HG03439 (cell line): ENCODE measurements around the gene OR2D2.
A peak's percentile ranks its signal among the peaks of the same experiment; 100 is the strongest.
"Not testable (repeated sequence)": the region's sequence is repeated elsewhere in the genome, so short reads cannot be mapped to it uniquely, and the experiment has no call there.

Experiments
- ATAC-seq: cut with Tn5 transposase; IDR thresholded peaks from one replicate; pipeline ENCODE4 v1.9.1; 2021; ENCODE audit warnings: mild to moderate bottlenecking, moderate library complexity; ENCODE audit not compliant: unreplicated experiment

Gene OR2D2

DNA sequence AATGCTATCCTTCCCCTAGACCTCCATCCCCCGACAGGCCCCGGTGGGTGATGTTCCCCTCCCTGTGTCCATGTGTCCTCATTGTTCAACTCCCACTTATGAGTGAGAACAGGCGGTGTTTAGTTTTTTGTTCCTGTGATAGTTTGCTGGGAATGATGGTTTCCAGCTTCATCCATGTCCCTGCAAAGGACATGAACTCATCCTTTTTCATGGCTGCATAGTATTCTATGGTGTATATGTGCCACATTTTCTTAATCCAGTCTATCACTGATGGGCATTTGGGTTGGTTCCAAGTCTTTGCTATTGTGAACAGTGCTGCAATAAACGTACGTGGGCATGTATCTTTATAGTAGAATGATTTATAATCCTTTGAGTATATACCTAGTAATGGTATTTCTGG, 4.6 kb downstream of the OR2D2 start:
- ATAC-seq: not testable (repeated sequence)

DNA sequence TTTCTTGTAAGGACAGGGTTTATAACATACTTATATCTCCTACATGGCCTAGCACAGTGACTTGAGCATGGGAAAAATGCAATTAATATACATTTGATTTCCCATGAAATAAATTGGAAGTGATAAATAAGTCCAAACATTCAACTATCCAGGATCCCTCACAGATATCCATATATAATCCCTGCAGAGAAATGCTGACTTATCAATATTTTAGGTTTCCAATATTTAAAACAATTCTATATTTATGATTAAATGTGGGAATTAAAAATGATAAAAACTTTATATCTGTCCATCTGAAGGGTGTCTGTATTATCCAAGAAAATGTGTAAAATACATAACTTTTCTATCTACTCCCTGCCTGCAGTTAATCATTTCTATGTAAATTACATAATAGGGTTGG, 9.5 kb downstream of the OR2D2 start:
- no peak for ATAC-seq

DNA sequence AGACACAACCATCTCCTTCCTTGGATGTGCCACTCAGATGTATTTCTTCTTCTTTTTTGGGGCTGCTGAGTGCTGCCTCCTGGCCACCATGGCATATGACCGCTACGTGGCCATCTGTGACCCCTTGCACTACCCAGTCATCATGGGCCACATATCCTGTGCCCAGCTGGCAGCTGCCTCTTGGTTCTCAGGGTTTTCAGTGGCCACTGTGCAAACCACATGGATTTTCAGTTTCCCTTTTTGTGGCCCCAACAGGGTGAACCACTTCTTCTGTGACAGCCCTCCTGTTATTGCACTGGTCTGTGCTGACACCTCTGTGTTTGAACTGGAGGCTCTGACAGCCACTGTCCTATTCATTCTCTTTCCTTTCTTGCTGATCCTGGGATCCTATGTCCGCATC, 15.4 kb downstream of the OR2D2 start:
- peak; percentile 63 for ATAC-seq

DNA sequence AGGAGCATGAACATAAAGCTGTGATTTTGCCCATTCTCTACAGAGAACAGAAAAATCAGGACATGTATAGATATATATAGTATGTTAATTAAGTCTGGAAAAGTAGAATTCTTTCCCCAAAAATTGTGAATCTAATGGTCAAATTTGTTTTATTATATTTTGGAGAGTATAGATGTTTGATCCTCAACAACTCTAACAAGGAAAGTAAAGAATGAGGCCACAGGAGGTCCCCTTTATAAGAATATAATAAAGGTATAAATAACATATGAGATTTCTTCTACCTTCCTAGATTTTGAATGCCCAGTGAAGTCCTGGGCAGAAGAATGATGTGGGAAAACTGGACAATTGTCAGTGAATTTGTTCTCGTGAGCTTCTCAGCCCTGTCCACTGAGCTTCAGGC, 16.0 kb downstream of the OR2D2 start, which contains the start of gene OR10A4:
Gene OR10A4 (plus strand): TSS at position 301 of the 400 bp plus-strand sequence. CDS start 23 bp downstream, at position 324.
- no peak for ATAC-seq

DNA sequence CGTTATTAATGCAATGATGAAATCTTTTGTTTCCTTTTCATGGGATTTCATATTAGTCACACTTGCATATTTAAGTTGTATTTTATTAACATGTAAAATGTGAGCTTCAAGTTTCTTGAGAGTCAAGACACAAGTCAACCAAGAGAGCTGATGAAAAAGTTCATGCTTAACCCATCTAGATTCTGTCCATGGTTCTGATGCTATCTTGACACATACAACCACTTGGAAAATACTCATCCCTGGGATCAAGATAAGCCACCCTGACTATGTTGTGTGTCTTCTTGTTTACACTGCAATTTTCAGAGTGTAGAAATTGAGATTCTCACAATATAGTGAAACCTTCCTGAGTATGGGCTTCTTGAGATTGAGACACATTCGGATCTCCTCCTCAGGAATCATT, 16.5 kb downstream of the OR2D2 start:
- ATAC-seq: no peak

DNA sequence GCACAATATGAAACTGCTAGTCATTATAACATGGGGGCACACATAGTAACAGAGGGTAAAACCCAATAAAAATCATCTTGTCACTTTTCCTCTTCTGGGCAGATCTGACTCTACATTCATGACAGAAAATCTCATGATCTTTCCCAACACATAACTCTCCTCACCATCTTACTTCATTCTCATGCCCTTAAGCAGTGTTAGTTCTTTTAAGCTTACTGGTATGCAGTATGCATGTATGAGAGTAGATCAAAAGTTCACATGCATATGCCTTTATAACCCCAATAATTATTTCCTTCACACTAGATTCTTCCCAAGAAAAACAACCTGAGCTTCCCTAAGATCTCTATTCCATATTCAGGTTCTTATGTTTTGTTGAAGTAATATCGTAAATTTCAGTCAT, 21.0 kb downstream of the OR2D2 start:
- no peak for ATAC-seq

DNA sequence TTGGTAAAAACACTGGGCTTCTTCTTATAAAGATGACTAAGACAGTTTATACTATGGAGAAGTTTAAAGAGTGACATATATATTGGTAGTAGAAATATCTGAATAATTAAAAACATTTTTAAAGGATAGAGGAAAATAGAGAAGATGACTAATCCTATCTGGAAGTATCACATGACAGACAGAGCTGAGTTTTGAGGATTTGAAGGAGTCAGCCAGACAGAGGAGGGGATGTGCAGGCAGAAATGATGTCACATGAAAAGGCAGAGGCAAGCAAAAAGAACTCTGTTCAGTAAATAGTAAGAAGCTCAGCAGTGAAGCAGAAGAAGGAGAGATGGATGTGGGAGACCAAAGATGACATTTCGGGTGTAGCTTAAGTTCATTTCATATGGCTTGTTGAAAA, 27.9 kb downstream of the OR2D2 start:
- ATAC-seq: no peak

DNA sequence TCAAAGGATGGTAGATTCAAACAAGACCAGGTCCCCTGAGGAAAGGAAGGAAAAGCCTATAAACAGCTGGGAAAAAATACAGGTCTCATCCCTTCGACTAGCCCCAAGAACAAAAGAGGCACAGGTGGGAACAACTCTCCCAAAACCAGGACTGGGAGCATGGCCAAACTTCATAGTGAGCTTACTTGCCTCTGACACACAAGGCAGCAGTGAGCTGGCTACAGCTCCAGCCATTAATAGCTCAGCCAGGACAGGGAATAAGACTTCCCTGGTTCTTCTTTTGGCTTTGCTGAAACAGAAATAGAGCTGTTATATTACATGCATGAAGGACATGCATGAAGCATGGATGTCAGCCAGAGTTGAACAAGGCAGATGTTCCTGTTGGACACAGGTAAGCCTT, 29.3 kb downstream of the OR2D2 start, which contains the start of gene OR10A2:
Gene OR10A2 (plus strand): TSS at position 97 of the 400 bp plus-strand sequence. CDS start 6,698 bp downstream, outside the sequence.
- ATAC-seq: no peak

DNA sequence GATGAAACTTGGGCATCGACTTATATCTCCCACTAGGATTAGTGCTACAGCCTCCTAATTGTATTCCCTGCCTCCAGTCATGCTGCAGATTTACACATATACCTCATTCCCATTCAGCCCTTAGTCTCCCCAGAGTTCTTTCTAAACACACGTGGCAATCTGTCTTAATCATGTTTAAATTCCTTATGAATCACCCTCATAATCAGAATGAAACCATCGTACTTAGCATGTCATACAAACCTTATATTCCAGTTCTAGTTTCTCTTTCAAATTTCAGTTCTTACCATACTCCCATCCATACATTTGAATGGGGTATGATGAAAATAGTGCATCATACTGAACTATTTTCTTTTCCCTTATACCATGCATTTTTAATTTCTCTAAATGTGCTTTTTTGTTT, 35.4 kb downstream of the OR2D2 start:
- ATAC-seq: peak; percentile 64

DNA sequence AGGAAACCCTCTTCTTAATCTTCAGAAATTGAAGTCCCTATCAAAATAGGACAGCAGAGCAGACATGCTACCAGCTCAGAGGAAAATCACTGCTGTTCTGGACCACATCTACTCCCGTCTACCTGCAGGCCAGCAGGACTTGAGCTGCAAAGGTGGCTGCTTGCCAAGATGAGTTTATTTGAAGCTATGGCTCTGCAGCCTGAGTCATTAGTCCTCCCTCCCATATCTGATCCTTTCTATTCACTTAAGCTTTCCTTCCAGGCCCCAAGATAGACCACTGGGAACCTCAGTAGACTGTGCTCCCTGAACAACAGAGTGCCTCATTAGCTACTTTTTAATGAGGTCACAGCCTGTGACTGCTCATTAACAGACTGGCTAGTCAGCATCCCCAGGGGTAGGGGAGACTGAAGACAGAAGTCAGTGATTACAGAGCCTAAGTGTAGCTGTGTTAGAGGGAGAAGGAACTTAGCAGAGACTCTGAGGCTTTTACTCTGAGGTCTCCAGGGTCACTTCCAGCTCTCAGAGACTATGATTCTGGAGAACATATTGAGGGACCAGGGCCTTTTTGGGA, 36.2 kb downstream of the OR2D2 start:
- no peak for ATAC-seq

DNA sequence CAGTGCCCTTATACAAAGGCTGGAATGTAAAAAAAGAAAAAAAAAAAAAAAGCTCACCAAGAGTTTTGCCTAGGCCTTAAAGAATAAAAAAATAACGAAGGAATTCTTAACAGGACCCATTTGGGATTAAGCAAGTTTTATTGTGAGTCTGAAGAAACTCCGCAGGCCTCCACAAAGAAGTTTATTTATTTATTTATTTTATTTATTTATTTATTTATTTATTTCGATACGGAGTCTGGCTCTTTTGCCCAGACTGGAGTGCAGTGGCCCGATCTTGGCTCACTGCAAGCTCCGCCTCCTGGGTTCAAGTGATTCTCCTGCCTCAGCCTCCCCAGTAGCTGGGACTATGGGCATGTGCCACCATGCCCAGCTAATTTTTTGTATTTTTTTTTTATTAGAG, 37.5 kb downstream of the OR2D2 start:
- ATAC-seq: not testable (repeated sequence)

DNA sequence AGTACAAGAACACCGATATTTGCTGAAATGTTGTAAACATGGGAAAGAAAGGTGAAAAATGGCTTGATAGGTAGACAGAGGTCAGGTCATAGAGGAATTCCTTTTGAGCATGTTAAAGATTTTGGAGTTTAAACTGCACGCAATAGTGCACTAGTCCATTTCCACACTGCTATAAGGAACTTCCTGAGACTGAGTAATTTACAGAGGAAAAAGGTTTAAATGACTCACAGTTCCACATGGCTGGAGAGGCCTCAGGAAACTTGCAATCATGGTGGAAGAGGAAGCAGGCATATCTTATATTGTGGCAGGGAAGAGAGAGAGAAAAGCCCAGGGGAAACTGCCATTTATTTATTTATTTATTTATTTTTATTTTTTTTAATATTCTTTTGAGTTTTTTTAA, 41.8 kb downstream of the OR2D2 start:
- no peak for ATAC-seq

DNA sequence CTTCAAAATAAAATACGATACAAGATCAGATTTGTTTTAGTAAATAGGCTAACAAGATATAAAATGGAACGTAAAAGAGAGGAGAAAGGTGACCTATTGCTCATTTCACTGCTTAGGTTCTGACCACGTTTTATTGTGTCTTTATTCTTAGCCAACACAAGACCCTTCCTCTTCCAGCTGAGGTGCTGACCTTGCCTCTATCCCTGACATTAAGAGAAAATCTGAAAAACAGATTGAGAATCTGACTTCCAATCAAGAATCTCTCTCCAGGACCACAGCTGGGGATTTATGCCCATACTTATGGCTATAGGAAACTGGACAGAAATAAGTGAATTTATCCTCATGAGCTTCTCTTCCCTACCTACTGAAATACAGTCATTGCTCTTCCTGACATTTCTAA, 46.9 kb downstream of the OR2D2 start, which contains the start of gene OR10A5:
Gene OR10A5 (plus strand): TSS at position 301 of the 400 bp plus-strand sequence. CDS start 0 bp downstream, at position 301.
- no peak for ATAC-seq

DNA sequence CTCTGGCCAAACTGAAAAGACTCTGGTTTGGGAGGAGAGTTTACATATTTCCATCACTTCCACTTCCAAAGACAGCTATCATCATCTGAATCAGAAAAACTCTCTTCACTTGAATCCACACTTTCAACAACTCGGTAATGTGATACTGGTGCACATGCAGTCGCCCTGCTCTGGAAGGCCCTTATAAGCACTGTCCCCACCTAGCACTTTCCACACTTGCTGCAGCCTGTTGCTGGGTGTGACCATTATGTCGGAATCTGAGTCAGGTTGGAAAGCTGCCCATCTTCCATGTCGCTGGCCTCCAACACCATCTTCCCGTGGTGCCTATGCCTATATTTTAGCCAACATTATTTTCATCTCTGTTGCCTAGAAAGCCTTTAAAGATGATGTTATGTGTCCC, 47.9 kb downstream of the OR2D2 start:
- no peak for ATAC-seq

DNA sequence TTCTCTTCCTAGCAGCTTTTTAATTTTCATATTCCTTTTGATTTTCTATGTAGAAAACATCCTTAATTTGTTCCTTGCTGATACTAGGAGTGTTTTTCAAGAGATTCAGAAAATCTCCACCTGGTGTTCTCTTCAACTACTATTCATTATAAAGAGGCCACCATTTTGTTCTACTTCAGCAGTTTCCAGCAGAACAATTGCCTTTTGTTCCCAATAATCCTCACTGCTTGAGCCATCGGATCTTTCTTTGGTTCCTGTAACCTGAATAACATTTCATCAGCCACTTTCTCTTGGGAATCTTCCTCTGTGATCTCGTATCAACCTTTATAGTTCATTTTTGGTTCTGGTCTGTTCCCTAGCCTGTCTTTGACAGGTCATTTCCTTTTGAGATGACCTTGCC, 48.6 kb downstream of the OR2D2 start:
- ATAC-seq: no peak

DNA sequence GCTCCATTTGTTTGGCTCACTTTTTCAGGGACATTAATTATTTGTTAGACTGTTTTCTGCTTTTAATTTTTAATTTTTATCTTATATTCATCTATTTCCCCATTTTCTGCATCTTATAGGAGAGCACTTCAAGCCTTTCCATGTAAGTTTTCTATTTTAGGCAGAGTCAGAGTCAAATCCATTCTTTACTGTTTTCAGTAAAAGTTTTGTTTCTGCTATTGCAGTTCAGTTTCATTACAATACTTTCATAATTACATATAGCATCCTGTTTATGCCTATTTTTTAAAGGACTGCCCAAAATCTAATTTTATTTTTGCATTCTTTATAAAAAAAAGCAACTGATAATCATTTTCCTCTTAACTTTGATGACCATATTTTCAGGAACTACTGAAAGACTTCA, 50.6 kb downstream of the OR2D2 start:
- no peak for ATAC-seq
